IMR-90 (cell line): ENCODE measurements around the gene CELF6. TPM values are rescaled to one million over a fixed set of nuclear protein-coding genes. Genes with fewer than 3 reads are reported as not detected.

Source experiments
- ATAC-seq: fragments of 200-7000 bp; cut with Tn5 transposase; 2 replicates; pipeline ENCODE4 v1.9.1; 2020; ENCODE audit warnings: low read depth, mild to moderate bottlenecking, moderate library complexity
- BruUV-seq: library from RNA; stranded (reverse); fragments of 400-500 nt; replicated peaks from 2 replicates; lab custom pipeline; 2021; lab: Mats Ljungman, UMichigan
- CTCF ChIA-PET: fragments of 300-600 bp; formaldehyde crosslinking; extraction: SDS; loops from one replicate; lab custom pipeline; 2021; ENCODE audit warnings: antibody characterized with exemption; lab: Yijun Ruan, JAX
- POLR2A ChIA-PET: fragments of 300-600 bp; sonication (Branson Sonifier 250); formaldehyde crosslinking; loops from one replicate; lab custom pipeline; 2022; ENCODE audit warnings: antibody characterized with exemption; ENCODE audit not compliant: unreplicated experiment; lab: Charles Lee
- DNase-seq: peaks from one replicate; pipeline ENCODE4 v3.0.0; 2013
- H2AFZ ChIP-seq: replicated peaks from 2 replicates; pipeline ENCODE3; 2013; ENCODE audit warnings: low read length, mild to moderate bottlenecking; ENCODE audit not compliant: poor library complexity
- H2AK5ac ChIP-seq: 2 replicates; pipeline ENCODE4 v1.6.1; 2013; ENCODE audit warnings: low read depth, low read length, inconsistent platforms
- H2AK9ac ChIP-seq: replicated peaks from 2 replicates; pipeline ENCODE3; 2013; ENCODE audit warnings: mild to moderate bottlenecking, low read depth, low read length, moderate library complexity; ENCODE audit not compliant: poor library complexity
- H2BK120ac ChIP-seq: 2 replicates; pipeline ENCODE4 v1.6.1; 2013; ENCODE audit warnings: low read depth, low read length, inconsistent platforms
- H2BK15ac ChIP-seq: 3 replicates; pipeline ENCODE4 v1.6.1; 2013; ENCODE audit warnings: low read depth, low read length, inconsistent platforms
- H2BK20ac ChIP-seq: 2 replicates; pipeline ENCODE4 v1.6.1; 2013; ENCODE audit warnings: low read depth, mild to moderate bottlenecking, inconsistent platforms, low read length, moderate library complexity
- H2BK5ac ChIP-seq: 2 replicates; pipeline ENCODE4 v1.6.1; 2013; ENCODE audit warnings: mild to moderate bottlenecking, low read depth, low read length, inconsistent platforms; ENCODE audit not compliant: poor library complexity, severe bottlenecking
- H3K14ac ChIP-seq: replicated peaks from 2 replicates; pipeline ENCODE4 v1.6.1; 2013; ENCODE audit warnings: low read depth, low read length, inconsistent platforms
- H3K18ac ChIP-seq: 2 replicates; pipeline ENCODE4 v1.6.1; 2013; ENCODE audit warnings: low read depth, low read length, control low read depth
- H3K23ac ChIP-seq: 2 replicates; pipeline ENCODE4 v1.6.1; 2013; ENCODE audit warnings: low read depth, low read length, inconsistent platforms
- H3K27ac ChIP-seq: 2 replicates; pipeline ENCODE4 v1.5.1; 2013; ENCODE audit warnings: mild to moderate bottlenecking, control low read depth, low read length; ENCODE audit not compliant: insufficient read depth
- H3K27me3 ChIP-seq: 2 replicates; pipeline ENCODE4 v1.6.1; 2013; ENCODE audit warnings: low read length; ENCODE audit not compliant: control insufficient read depth, insufficient read depth
- H3K36me3 ChIP-seq: 2 replicates; pipeline ENCODE4 v1.6.1; 2013; ENCODE audit warnings: low read length, mixed read lengths; ENCODE audit not compliant: control insufficient read depth, insufficient read depth
- H3K4ac ChIP-seq: 2 replicates; pipeline ENCODE4 v1.6.1; 2013; ENCODE audit warnings: low read depth, low read length, inconsistent platforms
- H3K4me1 ChIP-seq: 2 replicates; pipeline ENCODE4 v1.6.1; 2013; ENCODE audit warnings: low read length, mixed read lengths; ENCODE audit not compliant: control insufficient read depth, insufficient read depth
- H3K4me2 ChIP-seq: 2 replicates; pipeline ENCODE4 v1.6.1; 2013; ENCODE audit warnings: low read depth, mild to moderate bottlenecking, control low read depth, low read length, moderate library complexity
- H3K4me3 ChIP-seq: 2 replicates; pipeline ENCODE4 v1.5.1; 2013; ENCODE audit warnings: low read depth, mild to moderate bottlenecking, control low read depth, low read length, moderate library complexity; ENCODE audit not compliant: insufficient read depth
- H3K56ac ChIP-seq: 2 replicates; pipeline ENCODE4 v1.6.1; 2013; ENCODE audit warnings: low read length, inconsistent platforms; ENCODE audit not compliant: insufficient read depth; ENCODE audit errors: extremely low read depth
- H3K79me1 ChIP-seq, 2 experiments: 2 replicates each; pipeline ENCODE4 v1.6.1; 2013; ENCODE audit warnings: low read length in 2 of 2, inconsistent platforms in 1 of 2, low read depth in 1 of 2
- H3K9ac ChIP-seq: 2 replicates; pipeline ENCODE4 v1.6.1; 2013; ENCODE audit warnings: low read depth, low read length, control low read depth
- H3K9me1 ChIP-seq: 2 replicates; pipeline ENCODE4 v1.6.1; 2013; ENCODE audit warnings: low read length, inconsistent platforms; ENCODE audit not compliant: insufficient read depth
- H3K9me3 ChIP-seq: 2 replicates; pipeline ENCODE4 v1.6.1; 2013; ENCODE audit warnings: low read length; ENCODE audit not compliant: control insufficient read depth, insufficient read depth
- H4K20me1 ChIP-seq: 2 replicates; pipeline ENCODE4 v1.6.1; 2013; ENCODE audit warnings: low read length, inconsistent platforms; ENCODE audit not compliant: insufficient read depth
- H4K5ac ChIP-seq: 2 replicates; pipeline ENCODE4 v1.6.1; 2013; ENCODE audit warnings: mild to moderate bottlenecking, low read depth, low read length, control low read depth
- H4K8ac ChIP-seq, 2 experiments: 2 replicates each; pipeline ENCODE4 v1.6.1; 2013; ENCODE audit warnings: low read depth in 2 of 2, low read length in 2 of 2, control low read depth in 1 of 2, inconsistent platforms in 1 of 2
- H4K91ac ChIP-seq: 2 replicates; pipeline ENCODE4 v1.6.1; 2013; ENCODE audit warnings: low read depth, low read length, inconsistent platforms; ENCODE audit not compliant: insufficient read depth
- BHLHE40 ChIP-seq: fragments of 150-350 bp; IDR thresholded peaks from 2 replicates; pipeline ENCODE4 v1.6.1; 2016; ENCODE audit warnings: mild to moderate bottlenecking, low read depth, low read length
- CHD1 ChIP-seq: IDR thresholded peaks from 2 replicates; pipeline ENCODE4 v1.6.1; 2012; ENCODE audit warnings: low read depth, low read length, improper control_type of control experiment
- FOS ChIP-seq: fragments of 150-350 bp; IDR thresholded peaks from 2 replicates; pipeline ENCODE4 v1.6.1; 2016; ENCODE audit warnings: low read depth, low read length
- MAFK ChIP-seq: IDR thresholded peaks from 2 replicates; pipeline ENCODE4 v1.6.1; 2012; ENCODE audit warnings: low read depth, low read length, improper control_type of control experiment
- MAZ ChIP-seq: IDR thresholded peaks from 2 replicates; pipeline ENCODE4 v1.6.1; 2012; ENCODE audit warnings: low read depth, mild to moderate bottlenecking, low read length, improper control_type of control experiment, moderate library complexity, borderline replicate concordance
- MXI1 ChIP-seq: IDR thresholded peaks from 2 replicates; pipeline ENCODE4 v1.6.1; 2012; ENCODE audit warnings: low read depth, mild to moderate bottlenecking, low read length, moderate library complexity, borderline replicate concordance
- NFE2L2 ChIP-seq: fragments of 150-350 bp; IDR thresholded peaks from 2 replicates; pipeline ENCODE4 v1.6.1; 2016; ENCODE audit warnings: low read depth, mild to moderate bottlenecking, low read length
- POLR2A ChIP-seq: IDR thresholded peaks from 2 replicates; pipeline ENCODE4 v1.6.1; 2012; ENCODE audit warnings: mild to moderate bottlenecking, low read depth, low read length
- RAD21 ChIP-seq: IDR thresholded peaks from 2 replicates; pipeline ENCODE4 v1.6.1; 2012; ENCODE audit warnings: low read length, improper control_type of control experiment
- RCOR1 ChIP-seq: IDR thresholded peaks from 2 replicates; pipeline ENCODE4 v1.6.1; 2012; ENCODE audit warnings: mild to moderate bottlenecking, low read length, improper control_type of control experiment; ENCODE audit not compliant: insufficient replicate concordance
- RFX5 ChIP-seq: IDR thresholded peaks from 2 replicates; pipeline ENCODE4 v1.8.0; 2012; ENCODE audit warnings: low read depth, mild to moderate bottlenecking, low read length, moderate library complexity
- SMC3 ChIP-seq: fragments of 150-350 bp; IDR thresholded peaks from 2 replicates; pipeline ENCODE4 v1.6.1; 2016; ENCODE audit warnings: low read depth, mild to moderate bottlenecking, antibody characterized with exemption, low read length, moderate library complexity
- WGBS, 2 experiments: methylation state at CpG; one replicate each; pipeline versions ENCODE4 v1.1.5 to v1.1.7; 2013; ENCODE audit warnings: missing lambda C conversion rate in 2 of 2; ENCODE audit not compliant: insufficient read length in 1 of 2; ENCODE audit errors: extremely low coverage in 2 of 2; 5-methylcytosine and 5-hydroxymethylcytosine counted together
- dilution Hi-C: fragments of 300-500 bp; cut with HindIII; formaldehyde crosslinking; loops from one replicate; pipeline ENCODE4 v1.14.3; 2018; ENCODE audit warnings: low sequenced_read_pairs; ENCODE audit not compliant: unreplicated experiment
- in situ Hi-C: fragments of 300-500 bp; cut with MboI; formaldehyde crosslinking; loops from 3 replicates; pipeline ENCODE4 v1.14.3; 2019; ENCODE audit warnings: low sequenced_read_pairs, inconsistent platforms, mixed read lengths
- intact Hi-C: fragments of 100-400 bp; cut with micrococcal nuclease; formaldehyde crosslinking; loops from 2 replicates; pipeline ENCODE4 v1.10.0; 2022
- polyA plus RNA-seq, 3 experiments: library from polyadenylated mRNA; depleted of rRNA; stranded (reverse); fragments of >200 nt; gene quantifications; 2 replicates each; pipeline ENCODE4 v1.2.3, GENCODE V29; 2012; ENCODE audit warnings: low replicate concordance in 1 of 3
- total RNA-seq: library from RNA; depleted of rRNA; stranded (reverse); fragments of >200 nt; gene quantifications from 2 replicates; pipeline ENCODE4 v1.2.3, GENCODE V29; 2012
- TF ChIP-seq, protein P1 (sequence below): fragments of 150-350 bp; IDR thresholded peaks from 2 replicates; pipeline ENCODE4 v1.6.1; 2017; ENCODE audit warnings: mild to moderate bottlenecking, antibody characterized with exemption, low read length, low read depth
- TF ChIP-seq, protein P2 (sequence below): conservative IDR thresholded peaks from 2 replicates; pipeline ENCODE4 v1.5.1; 2012; ENCODE audit warnings: mild to moderate bottlenecking, low read depth, low read length, improper control_type of control experiment
- TF ChIP-seq, protein P3 (sequence below): fragments of 150-350 bp; IDR thresholded peaks from 2 replicates; pipeline ENCODE4 v1.6.1; 2016; ENCODE audit warnings: low read depth, mild to moderate bottlenecking, low read length, moderate library complexity, borderline replicate concordance

The CELF6 gene
- total and polyA plus RNA-seq, 2 of the 4 experiments (the other 2 are of a cell fraction) = 0.07 TPM; not detected in 1

DNA sequence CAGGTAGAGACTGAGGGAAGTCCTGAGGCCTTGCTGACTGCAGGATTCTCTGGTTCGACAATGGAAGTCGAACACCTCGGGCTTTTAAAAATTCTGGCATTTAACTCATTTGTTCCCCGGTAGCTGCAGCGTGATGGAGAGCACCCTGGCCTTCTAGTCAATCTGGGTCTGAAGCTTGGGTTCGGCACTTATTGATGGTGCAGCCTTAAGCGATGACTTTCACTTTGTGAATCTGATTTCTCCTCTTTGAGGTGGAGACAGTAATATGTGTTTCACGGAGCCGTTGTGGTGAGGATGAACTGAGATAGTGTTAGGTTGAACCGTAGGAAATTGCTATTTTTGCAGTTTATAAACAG, 47.0 kb downstream of the CELF6 start:
- ATAC-seq (no peak), DNase-seq (no peak)
- Histone ChIP-seq H3K9me1 (peaks cover 4% of the 10 kb centered on the region; the same call in 1 of the 2 replicates), H2AFZ (peak overlapping the region; percentile 96), H3K36me3 (no peaks in the 10 kb centered on the region; the same call in 1 of the 2 replicates), H3K4me2 (peak overlapping the region; percentile 61), H3K4ac (peak overlapping the region; percentile 39), H2BK120ac (no peak overlapping the region), H3K56ac (no peak overlapping the region), H4K91ac (peak overlapping the region; percentile 55; the same call in 1 of the 2 replicates), H3K9ac (peak overlapping the region; percentile 52), H2AK5ac (no peak overlapping the region; the same call in 1 of the 2 replicates), H4K20me1 (no peaks in the 10 kb centered on the region; the same call in 1 of the 2 replicates), H3K79me1 (peaks cover 22 to 32% of the 10 kb centered on the region in 2 experiments), H3K4me1 (no peaks in the 10 kb centered on the region), H3K14ac (peak overlapping the region; percentile 21), H3K4me3 (peak overlapping the region; percentile 80), H3K18ac (peak overlapping the region; percentile 8; the same call in 1 of the 2 replicates), H2BK5ac (peak overlapping the region; percentile 4), H2BK15ac (no peak overlapping the region), H3K27ac (peak overlapping the region; percentile 21), H2BK20ac (0 out of 2 replicates have a peak overlapping the region, but pooled peaks have one; percentile 1), H2AK9ac (peak overlapping the region; percentile 52), H3K23ac (no peak overlapping the region; the same call in 1 of the 2 replicates), H4K8ac (peak overlapping the region; percentile 92 to 98), H3K9me3 (no peaks in the 10 kb centered on the region), H3K27me3 (peaks cover 1% of the 10 kb centered on the region; the same call in 1 of the 2 replicates), H4K5ac (peak overlapping the region; percentile 68)
- ChIA-PET CTCF (no interaction called here), POLR2A (no interaction called here)
- dilution Hi-C loops = no loop called here
- 8% methylated on average over 4 of the region's 10 CpGs; no CpG with 5 or more reads in 1 of the 2 experiments for WGBS, 2 experiments
- TF ChIP-seq, protein P1, sequence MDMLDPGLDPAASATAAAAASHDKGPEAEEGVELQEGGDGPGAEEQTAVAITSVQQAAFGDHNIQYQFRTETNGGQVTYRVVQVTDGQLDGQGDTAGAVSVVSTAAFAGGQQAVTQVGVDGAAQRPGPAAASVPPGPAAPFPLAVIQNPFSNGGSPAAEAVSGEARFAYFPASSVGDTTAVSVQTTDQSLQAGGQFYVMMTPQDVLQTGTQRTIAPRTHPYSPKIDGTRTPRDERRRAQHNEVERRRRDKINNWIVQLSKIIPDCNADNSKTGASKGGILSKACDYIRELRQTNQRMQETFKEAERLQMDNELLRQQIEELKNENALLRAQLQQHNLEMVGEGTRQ = no peak
- TF ChIP-seq, protein P2, sequence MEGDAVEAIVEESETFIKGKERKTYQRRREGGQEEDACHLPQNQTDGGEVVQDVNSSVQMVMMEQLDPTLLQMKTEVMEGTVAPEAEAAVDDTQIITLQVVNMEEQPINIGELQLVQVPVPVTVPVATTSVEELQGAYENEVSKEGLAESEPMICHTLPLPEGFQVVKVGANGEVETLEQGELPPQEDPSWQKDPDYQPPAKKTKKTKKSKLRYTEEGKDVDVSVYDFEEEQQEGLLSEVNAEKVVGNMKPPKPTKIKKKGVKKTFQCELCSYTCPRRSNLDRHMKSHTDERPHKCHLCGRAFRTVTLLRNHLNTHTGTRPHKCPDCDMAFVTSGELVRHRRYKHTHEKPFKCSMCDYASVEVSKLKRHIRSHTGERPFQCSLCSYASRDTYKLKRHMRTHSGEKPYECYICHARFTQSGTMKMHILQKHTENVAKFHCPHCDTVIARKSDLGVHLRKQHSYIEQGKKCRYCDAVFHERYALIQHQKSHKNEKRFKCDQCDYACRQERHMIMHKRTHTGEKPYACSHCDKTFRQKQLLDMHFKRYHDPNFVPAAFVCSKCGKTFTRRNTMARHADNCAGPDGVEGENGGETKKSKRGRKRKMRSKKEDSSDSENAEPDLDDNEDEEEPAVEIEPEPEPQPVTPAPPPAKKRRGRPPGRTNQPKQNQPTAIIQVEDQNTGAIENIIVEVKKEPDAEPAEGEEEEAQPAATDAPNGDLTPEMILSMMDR = no peak
- no peak for TF ChIP-seq MXI1
- TF ChIP-seq MAFK = no peak
- no peak for TF ChIP-seq CHD1
- TF ChIP-seq RFX5 = no peak
- TF ChIP-seq BHLHE40 = no peak
- TF ChIP-seq SMC3 = no peak
- no peak for TF ChIP-seq NFE2L2
- no peak for TF ChIP-seq FOS
- TF ChIP-seq POLR2A = no peak
- TF ChIP-seq, protein P3, sequence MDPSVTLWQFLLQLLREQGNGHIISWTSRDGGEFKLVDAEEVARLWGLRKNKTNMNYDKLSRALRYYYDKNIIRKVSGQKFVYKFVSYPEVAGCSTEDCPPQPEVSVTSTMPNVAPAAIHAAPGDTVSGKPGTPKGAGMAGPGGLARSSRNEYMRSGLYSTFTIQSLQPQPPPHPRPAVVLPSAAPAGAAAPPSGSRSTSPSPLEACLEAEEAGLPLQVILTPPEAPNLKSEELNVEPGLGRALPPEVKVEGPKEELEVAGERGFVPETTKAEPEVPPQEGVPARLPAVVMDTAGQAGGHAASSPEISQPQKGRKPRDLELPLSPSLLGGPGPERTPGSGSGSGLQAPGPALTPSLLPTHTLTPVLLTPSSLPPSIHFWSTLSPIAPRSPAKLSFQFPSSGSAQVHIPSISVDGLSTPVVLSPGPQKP = no peak
- TF ChIP-seq RCOR1 = no peak
- TF ChIP-seq RAD21 = no peak
- no peak for TF ChIP-seq MAZ
- intact Hi-C loops = loop anchor here (5.0 kb wide), 1 partner anchor 76 kb away; the partner anchor contains the start of gene GRAMD2A
- BruUV-seq = no TSS peak
- in situ Hi-C loops = no loop called here
